SU-DHL-6 (cell line): Measurements from ENCODE around the gene SLC47A1.

Experiments
- CTCF ChIP-seq: fragments of 200-600 bp; sonication (generic); IDR thresholded peaks from one replicate; pipeline ENCODE4 v1.5.1; 2017; ENCODE audit warnings: antibody characterized with exemption, mild to moderate bottlenecking, low read length, moderate library complexity; ENCODE audit not compliant: insufficient read depth, poor library complexity, severe bottlenecking
- EZH2phosphoT487 ChIP-seq: fragments of 200-600 bp; sonication (generic), shearing (Covaris generic); conservative IDR thresholded peaks from 2 replicates; pipeline ENCODE4 v1.6.1; 2018; ENCODE audit warnings: mild to moderate bottlenecking, antibody characterized with exemption, low read length, moderate library complexity, mixed read lengths

DNA sequence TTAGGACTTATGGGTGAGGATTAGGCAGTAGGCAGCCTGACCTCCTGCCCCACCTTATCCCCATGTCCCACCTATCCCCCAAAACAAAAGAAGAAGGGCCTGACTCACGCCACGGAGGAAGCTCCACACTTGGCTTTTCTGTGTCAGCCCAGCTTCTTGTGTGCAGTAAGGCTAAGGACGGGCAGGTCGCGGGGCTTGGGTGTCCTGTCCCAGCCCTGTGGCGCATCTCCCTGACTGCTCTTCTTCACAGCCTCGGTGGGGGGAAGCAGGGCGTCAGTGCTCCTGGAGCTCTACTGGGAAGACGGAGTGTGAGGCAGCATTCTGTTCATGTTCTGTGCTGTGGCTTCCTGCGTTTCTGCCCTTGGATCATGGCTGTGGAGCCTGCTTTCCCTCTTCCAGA is 80.3 kb downstream of the SLC47A1 start:
- TF ChIP-seq CTCF (no peak), EZH2phosphoT487 (no peak)
